H9 (cell line): ENCODE data around the gene RNF208. TPM values are rescaled to one million over a fixed set of nuclear protein-coding genes. Genes with fewer than 3 reads are reported as not detected.

Experiments
- DNase-seq: peaks from one replicate; pipeline ENCODE4 v3.0.0-alpha.2; 2017
- H2AFZ ChIP-seq: one replicate; pipeline ENCODE4 v1.6.1; 2013; ENCODE audit warnings: mild to moderate bottlenecking, low read length, control low read depth, moderate library complexity
- H2AK5ac ChIP-seq: 2 replicates; pipeline ENCODE4 v1.6.1; 2013; ENCODE audit warnings: low read length, control low read depth, mixed read lengths; ENCODE audit not compliant: insufficient read length
- H2BK120ac ChIP-seq: one replicate; pipeline ENCODE4 v1.6.1; 2013; ENCODE audit warnings: low read depth, mild to moderate bottlenecking, low read length, control low read depth, inconsistent platforms; ENCODE audit not compliant: poor library complexity, severe bottlenecking
- H2BK12ac ChIP-seq: 2 replicates; pipeline ENCODE4 v1.6.1; 2013; ENCODE audit warnings: low read length, control low read depth, mixed read lengths, low read depth; ENCODE audit not compliant: insufficient read length
- H2BK15ac ChIP-seq: 2 replicates; pipeline ENCODE4 v1.6.1; 2013; ENCODE audit warnings: low read depth, low read length, control low read depth
- H2BK20ac ChIP-seq: one replicate; pipeline ENCODE4 v1.6.1; 2013; ENCODE audit warnings: low read depth, mild to moderate bottlenecking, low read length, control low read depth, inconsistent platforms; ENCODE audit not compliant: poor library complexity, severe bottlenecking
- H2BK5ac ChIP-seq: 2 replicates; pipeline ENCODE4 v1.6.1; 2013; ENCODE audit warnings: low read length, control low read depth, mixed read lengths; ENCODE audit not compliant: insufficient read length
- H3K14ac ChIP-seq: 2 replicates; pipeline ENCODE4 v1.6.1; 2013; ENCODE audit warnings: low read length, control low read depth; ENCODE audit not compliant: insufficient read depth
- H3K18ac ChIP-seq: 2 replicates; pipeline ENCODE4 v1.6.1; 2013; ENCODE audit warnings: low read depth, mild to moderate bottlenecking, mixed read lengths, low read length, control low read depth; ENCODE audit not compliant: insufficient read length
- H3K23ac ChIP-seq: 2 replicates; pipeline ENCODE4 v1.6.1; 2013; ENCODE audit warnings: low read length, control low read depth, mixed read lengths, low read depth; ENCODE audit not compliant: insufficient read length
- H3K23me2 ChIP-seq: 2 replicates; pipeline ENCODE4 v1.6.1; 2013; ENCODE audit warnings: low read depth, mild to moderate bottlenecking, mixed read lengths, low read length, control low read depth; ENCODE audit not compliant: insufficient read length, poor library complexity, severe bottlenecking
- H3K27ac ChIP-seq: 2 replicates; pipeline ENCODE4 v1.5.1; 2013; ENCODE audit warnings: low read length, control low read depth, mixed read lengths, low read depth; ENCODE audit not compliant: insufficient read length
- H3K27me3 ChIP-seq: 2 replicates; pipeline ENCODE4 v1.6.1; 2013; ENCODE audit warnings: low read length, control low read depth, inconsistent platforms; ENCODE audit not compliant: insufficient read depth
- H3K4ac ChIP-seq: 2 replicates; pipeline ENCODE4 v1.6.1; 2013; ENCODE audit warnings: low read depth, mild to moderate bottlenecking, control low read depth, inconsistent platforms, low read length, moderate library complexity
- H3K4me1 ChIP-seq: 2 replicates; pipeline ENCODE4 v1.6.1; 2013; ENCODE audit warnings: low read length, control low read depth, inconsistent platforms; ENCODE audit not compliant: insufficient read depth
- H3K4me2 ChIP-seq: 2 replicates; pipeline ENCODE4 v1.6.1; 2013; ENCODE audit warnings: low read length, control low read depth, mixed read lengths; ENCODE audit not compliant: insufficient read length, insufficient read depth
- H3K56ac ChIP-seq: 2 replicates; pipeline ENCODE4 v1.6.1; 2013; ENCODE audit warnings: low read depth, mild to moderate bottlenecking, mixed read lengths, low read length, control low read depth; ENCODE audit not compliant: insufficient read length
- H3K79me1 ChIP-seq: 2 replicates; pipeline ENCODE4 v1.6.1; 2013; ENCODE audit warnings: low read depth, mild to moderate bottlenecking, moderate library complexity, low read length, control low read depth, inconsistent platforms; ENCODE audit not compliant: insufficient read depth, poor library complexity, severe bottlenecking
- H3K79me2 ChIP-seq: 2 replicates; pipeline ENCODE4 v1.6.1; 2013; ENCODE audit warnings: low read length, control low read depth, inconsistent platforms; ENCODE audit not compliant: insufficient read depth
- H3K9ac ChIP-seq: 2 replicates; pipeline ENCODE4 v1.6.1; 2013; ENCODE audit warnings: low read length, control low read depth, mixed read lengths; ENCODE audit not compliant: insufficient read length; ENCODE audit errors: extremely low read depth
- H3K9me3 ChIP-seq: one replicate; pipeline ENCODE4 v1.6.1; 2013; ENCODE audit warnings: low read depth, low read length, inconsistent platforms; ENCODE audit not compliant: control insufficient read depth
- H3T11ph ChIP-seq: one replicate; pipeline ENCODE4 v1.6.1; 2013; ENCODE audit warnings: mild to moderate bottlenecking, low read length, control low read depth, inconsistent platforms
- H4K20me1 ChIP-seq: one replicate; pipeline ENCODE4 v1.6.1; 2013; ENCODE audit not compliant: control insufficient read depth, insufficient read length, insufficient read depth
- H4K5ac ChIP-seq: 2 replicates; pipeline ENCODE4 v1.6.1; 2013; ENCODE audit warnings: low read depth, mild to moderate bottlenecking, mixed read lengths, low read length, control low read depth; ENCODE audit not compliant: insufficient read length
- H4K8ac ChIP-seq: replicated peaks from 2 replicates; pipeline ENCODE4 v1.6.1; 2013; ENCODE audit warnings: low read length, control low read depth, mixed read lengths, low read depth; ENCODE audit not compliant: insufficient read length
- H4K91ac ChIP-seq: 2 replicates; pipeline ENCODE4 v1.6.1; 2013; ENCODE audit warnings: low read depth, mild to moderate bottlenecking, moderate library complexity, mixed read lengths, low read length, control low read depth; ENCODE audit not compliant: insufficient read length
- H3K27ac Mint-ChIP-seq, 3 experiments: 2 replicates in 2 of 3; 3 replicates in 1 of 3; pipeline ENCODE4 v1.8.0; 2020 to 2021; ENCODE audit warnings: mixed read lengths in 3 of 3, mild to moderate bottlenecking in 1 of 3, moderate library complexity in 1 of 3
- H3K27me3 Mint-ChIP-seq: 2 replicates; pipeline ENCODE4 v1.8.0; 2021; ENCODE audit warnings: low read depth, mild to moderate bottlenecking, moderate library complexity, mixed read lengths
- H3K36me3 Mint-ChIP-seq, 3 experiments: 2 replicates in 2 of 3; 3 replicates in 1 of 3; pipeline ENCODE4 v1.8.0; 2020 to 2021; ENCODE audit warnings: low read depth in 3 of 3, mixed read lengths in 3 of 3; ENCODE audit not compliant: insufficient read depth in 1 of 3
- H3K4me1 Mint-ChIP-seq, 2 experiments: 2 replicates each; pipeline ENCODE4 v1.8.0; 2020; ENCODE audit warnings: mixed read lengths in 2 of 2
- H3K4me3 Mint-ChIP-seq, 2 experiments: 2 replicates in 1 of 2; 3 replicates in 1 of 2; pipeline ENCODE4 v1.8.0; 2020 to 2021; ENCODE audit warnings: mild to moderate bottlenecking in 2 of 2, mixed read lengths in 2 of 2, moderate library complexity in 1 of 2
- H3K9me3 Mint-ChIP-seq, 2 experiments: 2 replicates in 1 of 2; 3 replicates in 1 of 2; pipeline ENCODE4 v1.8.0; 2020; ENCODE audit warnings: mild to moderate bottlenecking in 2 of 2, mixed read lengths in 2 of 2, moderate library complexity in 1 of 2
- WGBS: extraction: QIAGEN DNeasy Blood & Tissue Kit; methylation state at CpG from one replicate; pipeline ENCODE4 v1.1.7; 2013; ENCODE audit warnings: missing lambda C conversion rate, low lambda C conversion rate, mixed read lengths; ENCODE audit not compliant: insufficient read length; ENCODE audit errors: extremely low coverage; 5-methylcytosine and 5-hydroxymethylcytosine counted together
- total RNA-seq: library from RNA; stranded (reverse); gene quantifications from 2 replicates; pipeline ENCODE4 v1.2.1, GENCODE V29; 2021
- TF ChIP-seq, protein P1 (sequence below): fragments of 200-600 bp; sonication (generic); conservative IDR thresholded peaks from 3 replicates; pipeline ENCODE4 v1.8.0; 2021; ENCODE audit warnings: antibody characterized with exemption, mild to moderate bottlenecking

Gene RNF208
- total RNA-seq, 1 experiment from 2014 or later: 7.7 TPM

DNA sequence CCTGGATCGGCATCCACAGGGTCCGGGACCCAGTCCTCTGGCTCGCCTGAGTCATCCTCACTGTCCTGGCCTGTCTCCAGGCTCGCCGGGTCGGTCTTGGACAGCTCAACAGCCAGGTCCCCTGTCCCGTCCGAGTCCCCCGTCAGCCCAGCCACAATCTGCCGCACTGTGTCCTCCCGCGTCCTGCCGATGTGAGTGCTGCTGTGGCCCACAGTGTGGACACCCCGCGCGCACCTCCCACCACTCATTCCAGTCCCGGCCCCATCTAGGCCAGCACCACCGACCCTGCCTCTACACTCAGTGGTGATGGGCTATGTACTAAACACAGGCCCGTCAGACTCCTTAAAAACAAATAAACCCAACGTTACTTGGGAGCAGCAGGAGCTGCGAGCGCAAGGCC lies 40.4 kb downstream of the RNF208 start:
- TF ChIP-seq, protein P1, sequence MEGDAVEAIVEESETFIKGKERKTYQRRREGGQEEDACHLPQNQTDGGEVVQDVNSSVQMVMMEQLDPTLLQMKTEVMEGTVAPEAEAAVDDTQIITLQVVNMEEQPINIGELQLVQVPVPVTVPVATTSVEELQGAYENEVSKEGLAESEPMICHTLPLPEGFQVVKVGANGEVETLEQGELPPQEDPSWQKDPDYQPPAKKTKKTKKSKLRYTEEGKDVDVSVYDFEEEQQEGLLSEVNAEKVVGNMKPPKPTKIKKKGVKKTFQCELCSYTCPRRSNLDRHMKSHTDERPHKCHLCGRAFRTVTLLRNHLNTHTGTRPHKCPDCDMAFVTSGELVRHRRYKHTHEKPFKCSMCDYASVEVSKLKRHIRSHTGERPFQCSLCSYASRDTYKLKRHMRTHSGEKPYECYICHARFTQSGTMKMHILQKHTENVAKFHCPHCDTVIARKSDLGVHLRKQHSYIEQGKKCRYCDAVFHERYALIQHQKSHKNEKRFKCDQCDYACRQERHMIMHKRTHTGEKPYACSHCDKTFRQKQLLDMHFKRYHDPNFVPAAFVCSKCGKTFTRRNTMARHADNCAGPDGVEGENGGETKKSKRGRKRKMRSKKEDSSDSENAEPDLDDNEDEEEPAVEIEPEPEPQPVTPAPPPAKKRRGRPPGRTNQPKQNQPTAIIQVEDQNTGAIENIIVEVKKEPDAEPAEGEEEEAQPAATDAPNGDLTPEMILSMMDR: no peak
- Histone ChIP-seq H2BK20ac (no peak overlapping the region), H2BK12ac (no peak overlapping the region), H3K9ac (no peak overlapping the region), H2AK5ac (no peak overlapping the region), H3K4ac (no peak overlapping the region), H2BK15ac (no peak overlapping the region), H2BK120ac (no peak overlapping the region), H3K9me3 (no peaks in the 10 kb centered on the region), H3K4me1 (no peaks in the 10 kb centered on the region), H3K4me2 (no peak overlapping the region), H2AFZ (no peak overlapping the region), H3K79me1 (no peaks in the 10 kb centered on the region), H2BK5ac (no peak overlapping the region), H3K56ac (no peak overlapping the region), H4K8ac (no peak overlapping the region), H4K5ac (no peak overlapping the region), H4K91ac (no peak overlapping the region), H4K20me1 (peaks cover 2% of the 10 kb centered on the region), H3K27ac (no peak overlapping the region), H3K23ac (no peak overlapping the region), H3K27me3 (no peaks in the 10 kb centered on the region), H3K23me2 (no peaks in the 10 kb centered on the region), H3K18ac (no peak overlapping the region), H3K14ac (no peak overlapping the region), H3K79me2 (no peaks in the 10 kb centered on the region), H3T11ph (no peak overlapping the region)
- H3K9me3 Mint-ChIP-seq: no peaks in the 10 kb centered on the region
- no CpG with 5 or more reads among the region's 22 CpGs for WGBS
- H3K4me1 Mint-ChIP-seq: 0 out of 4 replicates have a peak, but pooled peaks cover under 1 to 2% of the 10 kb centered on the region in 2 experiments
- no peak for DNase-seq
- H3K4me3 Mint-ChIP-seq: no peak overlapping the region
- H3K27me3 Mint-ChIP-seq: peaks cover under 1% of the 10 kb centered on the region; the same call in 1 of the 2 replicates
- H3K36me3 Mint-ChIP-seq: peaks cover 5 to 49% (median 47%) of the 10 kb centered on the region in 3 experiments; a peak in 6 of 7 replicates
- no peak overlapping the region for H3K27ac Mint-ChIP-seq
